Testis (tissue), 2 donors: Measurements from ENCODE around the gene RALGPS2.
A peak's percentile ranks its signal among the peaks of the same experiment; 100 is the strongest.

Experiments used
- POLR2A ChIP-seq: fragments of 450-650 bp; IDR thresholded peaks from one replicate; pipeline ENCODE4 v1.6.1; 2017; ENCODE audit warnings: antibody characterized with exemption, mild to moderate bottlenecking, moderate library complexity
- TF ChIP-seq, protein P1 (sequence below), 3 experiments: fragments of 450-650 bp in 2 of 3; fragments of 200-600 bp in 1 of 3; sonication (generic) in 1 of 3; IDR thresholded peaks; one replicate each; pipeline ENCODE4 v1.5.1; 2016 to 2019; ENCODE audit warnings: antibody characterized with exemption in 3 of 3, mild to moderate bottlenecking in 2 of 3, moderate library complexity in 1 of 3

GRCh38 chr1:178774263-178774662 lies 49.2 kb downstream of the RALGPS2 start:
- TF ChIP-seq, protein P1, sequence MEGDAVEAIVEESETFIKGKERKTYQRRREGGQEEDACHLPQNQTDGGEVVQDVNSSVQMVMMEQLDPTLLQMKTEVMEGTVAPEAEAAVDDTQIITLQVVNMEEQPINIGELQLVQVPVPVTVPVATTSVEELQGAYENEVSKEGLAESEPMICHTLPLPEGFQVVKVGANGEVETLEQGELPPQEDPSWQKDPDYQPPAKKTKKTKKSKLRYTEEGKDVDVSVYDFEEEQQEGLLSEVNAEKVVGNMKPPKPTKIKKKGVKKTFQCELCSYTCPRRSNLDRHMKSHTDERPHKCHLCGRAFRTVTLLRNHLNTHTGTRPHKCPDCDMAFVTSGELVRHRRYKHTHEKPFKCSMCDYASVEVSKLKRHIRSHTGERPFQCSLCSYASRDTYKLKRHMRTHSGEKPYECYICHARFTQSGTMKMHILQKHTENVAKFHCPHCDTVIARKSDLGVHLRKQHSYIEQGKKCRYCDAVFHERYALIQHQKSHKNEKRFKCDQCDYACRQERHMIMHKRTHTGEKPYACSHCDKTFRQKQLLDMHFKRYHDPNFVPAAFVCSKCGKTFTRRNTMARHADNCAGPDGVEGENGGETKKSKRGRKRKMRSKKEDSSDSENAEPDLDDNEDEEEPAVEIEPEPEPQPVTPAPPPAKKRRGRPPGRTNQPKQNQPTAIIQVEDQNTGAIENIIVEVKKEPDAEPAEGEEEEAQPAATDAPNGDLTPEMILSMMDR (IDR thresholded peaks at IDR 0.05), result peak in 1 of 3 experiments; percentile 39
- TF ChIP-seq POLR2A, result no peak
